IPS DF 6.9 (cell line): ENCODE data around the gene SLC27A1.

Source experiments
- DNase-seq: peaks from one replicate; pipeline ENCODE4 v3.0.0-alpha.2; 2013; ENCODE audit warnings: low read depth, low spot score
- H3K27ac ChIP-seq: one replicate; pipeline ENCODE4 v1.5.1; 2013; ENCODE audit warnings: low read length, control low read depth
- H3K27me3 ChIP-seq: 2 replicates; pipeline ENCODE4 v1.6.1; 2013; ENCODE audit warnings: mild to moderate bottlenecking, low read length; ENCODE audit not compliant: control insufficient read depth, insufficient read depth
- H3K36me3 ChIP-seq: 2 replicates; pipeline ENCODE4 v1.6.1; 2013; ENCODE audit warnings: low read length; ENCODE audit not compliant: control insufficient read depth, insufficient read depth
- H3K4me1 ChIP-seq: 2 replicates; pipeline ENCODE4 v1.6.1; 2013; ENCODE audit warnings: low read length; ENCODE audit not compliant: control insufficient read depth, insufficient read depth
- H3K4me3 ChIP-seq: 2 replicates; pipeline ENCODE4 v1.5.1; 2013; ENCODE audit warnings: mild to moderate bottlenecking, low read length
- H3K9me3 ChIP-seq: 2 replicates; pipeline ENCODE4 v1.6.1; 2013; ENCODE audit warnings: low read length, inconsistent platforms; ENCODE audit not compliant: control insufficient read depth, insufficient read depth
- WGBS: extraction: QIAGEN DNeasy Blood & Tissue Kit; methylation state at CpG from one replicate; pipeline ENCODE4 v1.1.7; 2013; ENCODE audit warnings: mixed read lengths, missing lambda C conversion rate; ENCODE audit not compliant: insufficient read length, insufficient coverage; 5-methylcytosine and 5-hydroxymethylcytosine counted together

Gene SLC27A1

GRCh38 chr19:17441241-17442021 is 28.9 kb upstream of the SLC27A1 start:
- no peak for DNase-seq
- no peaks in the 10 kb centered on the region for H3K4me1 ChIP-seq
- H3K9me3 ChIP-seq, result no peaks in the 10 kb centered on the region
- no peak overlapping the region for H3K27ac ChIP-seq
- no CpG with 5 or more reads among the region's 8 CpGs for WGBS
- no peaks in the 10 kb centered on the region for H3K36me3 ChIP-seq
- H3K27me3 ChIP-seq, result no peaks in the 10 kb centered on the region
- no peak overlapping the region for H3K4me3 ChIP-seq

- 100% methylated on average over 1 of the region's 1 CpG for WGBS
- H3K4me3 ChIP-seq, result no peak overlapping the region
- DNase-seq, result no peak
- no peaks in the 10 kb centered on the region for H3K9me3 ChIP-seq
- no peaks in the 10 kb centered on the region for H3K36me3 ChIP-seq
- H3K27me3 ChIP-seq, result peaks cover 5% of the 10 kb centered on the region; the same call in 1 of the 2 replicates
- H3K4me1 ChIP-seq, result no peaks in the 10 kb centered on the region
- H3K27ac ChIP-seq, result no peak overlapping the region
These were observed 24.7 kb upstream of the SLC27A1 start for GRCh38 chr19:17445526-17446165.

- WGBS, result no CpG with 5 or more reads among the region's 5 CpGs
- Histone ChIP-seq H3K4me1 (no peaks in the 10 kb centered on the region), H3K27ac (no peak overlapping the region), H3K27me3 (peaks cover 5% of the 10 kb centered on the region; the same call in 1 of the 2 replicates), H3K4me3 (peak overlapping the region; percentile 60; the same call in 1 of the 2 replicates), H3K9me3 (no peaks in the 10 kb centered on the region), H3K36me3 (no peaks in the 10 kb centered on the region)
- no peak for DNase-seq
These were observed 22.6 kb upstream of the SLC27A1 start for GRCh38 chr19:17447704-17448130.

GRCh38 chr19:17448131-17448967 is 22.0 kb upstream of the SLC27A1 start, which contains the start of gene TMEM221:
TMEM221 (minus strand) TSS chr19:17448668; CDS start chr19:17448462, 206 bp downstream.
- Histone ChIP-seq H3K4me3 (peak within 1 kb of the TSS; percentile 60; the same call in 1 of the 2 replicates), H3K27me3 (peaks cover 5% of the 10 kb centered on the region; the same call in 1 of the 2 replicates), H3K36me3 (no peaks in the 10 kb centered on the region), H3K4me1 (no peaks in the 10 kb centered on the region), H3K9me3 (no peaks in the 10 kb centered on the region), H3K27ac (no peak within 1 kb of the TSS)
- no CpG with 5 or more reads among the region's 81 CpGs for WGBS
- no peak for DNase-seq

GRCh38 chr19:17450264-17451075 is 19.9 kb upstream of the SLC27A1 start:
- no peaks in the 10 kb centered on the region for H3K9me3 ChIP-seq
- WGBS, result no CpG with 5 or more reads among the region's 8 CpGs
- no peaks in the 10 kb centered on the region for H3K36me3 ChIP-seq
- DNase-seq, result no peak
- no peak overlapping the region for H3K4me3 ChIP-seq
- H3K4me1 ChIP-seq, result no peaks in the 10 kb centered on the region
- no peak overlapping the region for H3K27ac ChIP-seq
- H3K27me3 ChIP-seq, result peaks cover 8% of the 10 kb centered on the region; the same call in 1 of the 2 replicates

- Histone ChIP-seq H3K9me3 (no peaks in the 10 kb centered on the region), H3K4me1 (no peaks in the 10 kb centered on the region), H3K27me3 (peaks cover 12% of the 10 kb centered on the region; the same call in 1 of the 2 replicates), H3K4me3 (no peak overlapping the region), H3K36me3 (no peaks in the 10 kb centered on the region), H3K27ac (no peak overlapping the region)
- no peak for DNase-seq
- WGBS, result no CpG with 5 or more reads among the region's 4 CpGs
These were observed 18.5 kb upstream of the SLC27A1 start for GRCh38 chr19:17451820-17452219.

- Histone ChIP-seq H3K4me1 (no peaks in the 10 kb centered on the region), H3K9me3 (no peaks in the 10 kb centered on the region), H3K27me3 (peaks cover 7% of the 10 kb centered on the region; the same call in 1 of the 2 replicates), H3K27ac (no peak overlapping the region), H3K4me3 (peak overlapping the region; percentile 13; the same call in 1 of the 2 replicates), H3K36me3 (no peaks in the 10 kb centered on the region)
- no CpG with 5 or more reads among the region's 13 CpGs for WGBS
- no peak for DNase-seq
These were observed 15.7 kb upstream of the SLC27A1 start for GRCh38 chr19:17454576-17455071.

- DNase-seq, result no peak
- Histone ChIP-seq H3K4me3 (peak overlapping the region; percentile 4; the same call in 1 of the 2 replicates), H3K9me3 (no peaks in the 10 kb centered on the region), H3K27ac (no peak overlapping the region), H3K27me3 (peaks cover 7% of the 10 kb centered on the region; the same call in 1 of the 2 replicates), H3K36me3 (no peaks in the 10 kb centered on the region), H3K4me1 (no peaks in the 10 kb centered on the region; the same call in 1 of the 2 replicates)
- no CpG with 5 or more reads among the region's 58 CpGs for WGBS
These were observed 14.8 kb upstream of the SLC27A1 start for GRCh38 chr19:17455308-17456123.

- DNase-seq, result no peak
- Histone ChIP-seq H3K4me1 (no peaks in the 10 kb centered on the region; the same call in 1 of the 2 replicates), H3K27ac (no peak overlapping the region), H3K4me3 (no peak overlapping the region), H3K27me3 (peaks cover 7% of the 10 kb centered on the region; the same call in 1 of the 2 replicates), H3K36me3 (no peaks in the 10 kb centered on the region), H3K9me3 (no peaks in the 10 kb centered on the region)
- no CpG with 5 or more reads among the region's 11 CpGs for WGBS
These were observed 14.2 kb upstream of the SLC27A1 start for GRCh38 chr19:17456127-17456526.
